Measurements from ENCODE around the gene EFNA5. TPM values are rescaled to one million over a fixed set of nuclear protein-coding genes. Genes with fewer than 3 reads are reported as not detected.

Gene EFNA5
- total RNA-seq, 4 donors from 2014 or later: 1.2 to 22.7 (median 9.4) TPM

DNA sequence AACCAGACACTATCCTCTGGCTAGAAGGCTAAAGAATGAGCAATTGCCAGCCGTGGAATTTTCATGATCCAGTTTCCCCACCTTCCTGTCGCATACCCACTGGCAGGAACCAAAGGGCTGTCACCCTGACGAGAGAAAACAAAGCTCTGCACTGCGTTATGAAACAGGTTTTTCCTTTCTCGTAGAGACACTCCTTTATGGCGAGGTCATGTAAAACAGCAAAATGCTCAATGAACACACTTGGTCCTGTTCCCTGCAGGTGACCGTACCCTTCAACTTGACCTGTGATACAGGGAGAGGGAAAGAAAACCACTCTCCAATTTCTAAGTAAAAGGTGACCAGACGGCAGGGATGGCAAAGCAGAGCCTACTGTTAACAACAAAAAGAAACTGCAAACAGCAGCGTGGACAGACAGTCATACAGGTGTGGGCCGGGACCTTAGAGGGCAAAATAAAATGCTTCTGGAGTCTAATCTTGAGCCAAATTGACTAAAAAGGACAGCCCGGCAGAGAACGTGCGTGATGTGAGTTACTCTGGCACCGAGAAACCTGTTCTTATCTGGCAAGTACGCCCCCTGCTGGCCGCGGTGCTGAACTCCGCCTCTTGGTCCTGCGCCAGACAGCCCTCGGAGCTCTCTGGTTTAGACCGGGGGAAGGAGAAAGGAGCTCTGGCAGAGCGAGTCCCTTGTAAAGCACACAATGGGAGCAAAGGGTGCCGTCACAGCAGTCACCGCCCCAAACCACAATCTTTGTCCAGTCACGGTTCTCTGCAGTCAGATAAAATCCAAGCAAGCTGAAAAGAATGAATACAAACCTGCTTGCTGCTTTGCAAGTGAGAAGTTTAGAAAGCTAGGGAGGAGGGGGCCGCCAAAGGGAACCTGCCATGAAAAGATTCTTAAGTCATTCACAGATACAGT lies 98.9 kb downstream of the EFNA5 start:
- TF ChIP-seq CTCF (IDR thresholded peaks at IDR 0.05): peak; percentile 74 to 89 (median 80)
- TF ChIP-seq POLR2A (IDR thresholded peaks at IDR 0.05): no peak

DNA sequence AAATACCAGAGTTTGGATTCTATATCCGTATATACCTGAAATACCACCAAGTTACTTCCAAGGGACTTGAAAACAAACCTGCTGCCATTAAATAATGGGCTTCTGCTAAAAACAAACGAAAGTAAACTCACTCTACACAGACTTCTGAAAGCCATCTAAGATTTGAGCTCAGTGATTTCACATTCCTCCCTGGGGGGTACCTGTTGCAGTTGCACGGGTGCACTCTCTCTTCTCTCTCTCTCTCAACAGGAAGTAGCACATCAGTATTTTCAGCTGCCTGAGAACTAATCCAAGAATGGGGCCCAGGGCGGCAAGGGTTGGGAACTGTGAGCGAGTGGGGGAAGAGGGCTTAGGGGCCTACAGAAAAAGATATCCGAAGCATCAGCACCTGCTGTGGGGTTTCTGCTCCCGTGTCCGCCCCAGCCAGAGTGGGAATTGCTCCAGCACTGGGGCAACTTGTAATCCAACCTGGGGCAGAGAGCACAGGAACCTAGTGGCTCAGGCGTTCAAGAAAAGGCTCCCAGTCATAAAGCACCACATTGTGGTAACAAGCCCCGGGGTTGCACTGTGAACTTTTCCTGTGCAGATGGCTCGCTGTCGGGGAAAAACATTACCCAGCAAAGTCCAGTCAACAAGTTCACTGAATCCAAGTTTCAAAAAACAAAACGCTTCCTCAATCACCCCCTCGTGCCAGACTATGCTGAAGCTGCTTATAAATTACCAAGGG lies 99.8 kb downstream of the EFNA5 start:
- no peaks in the 10 kb centered on the region for H3K9me3 ChIP-seq
- no peaks in the 10 kb centered on the region for H3K36me3 ChIP-seq
- no peak overlapping the region for H3K27ac ChIP-seq
- intact Hi-C loops (cut with DNase I; ENCODE audit: low total_unique reads): no loop called here
- TF ChIP-seq CTCF (IDR thresholded peaks at IDR 0.05) (no peak), POLR2A (IDR thresholded peaks at IDR 0.05) (no peak)
- H3K27me3 ChIP-seq: no peaks in the 10 kb centered on the region
- peaks cover 0 to 3% of the 10 kb centered on the region in 2 donors for H3K4me1 ChIP-seq
- no peak for DNase-seq
- H3K4me3 ChIP-seq: no peak overlapping the region

More for the DNA sequence above, 98.9 kb downstream of the EFNA5 start:
- Histone ChIP-seq H3K4me1 (peaks cover 0 to 3% of the 10 kb centered on the region in 2 donors), H3K36me3 (no peaks in the 10 kb centered on the region), H3K4me3 (peak overlapping the region; percentile 39 to 40), H3K27ac (peak overlapping the region in 1 of 2 donors; percentile 45), H3K9me3 (no peaks in the 10 kb centered on the region), H3K27me3 (no peaks in the 10 kb centered on the region)
- intact Hi-C loops (cut with DNase I; ENCODE audit: low total_unique reads): no loop called here
- DNase-seq: peak; percentile 88 to 92

DNA sequence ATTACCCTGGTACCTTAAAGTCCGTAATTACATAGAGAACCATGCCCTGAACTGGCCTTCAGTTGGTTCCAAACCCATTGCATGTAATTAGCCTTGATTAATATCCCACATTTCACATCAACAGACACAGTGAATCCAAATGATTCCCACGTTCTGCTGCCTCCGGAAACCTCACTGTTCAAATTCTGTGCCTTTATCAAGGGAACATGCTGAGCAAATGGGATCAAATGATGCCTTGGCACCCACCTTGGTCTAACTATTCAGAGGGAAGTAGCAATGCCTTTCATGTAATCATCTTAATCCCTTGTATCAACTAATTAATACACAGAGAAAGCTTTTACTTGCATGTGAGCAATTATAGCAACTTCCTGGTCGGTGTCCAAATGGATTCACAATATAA lies 100.6 kb downstream of the EFNA5 start:
- Histone ChIP-seq H3K4me1 (peaks cover 0 to 3% of the 10 kb centered on the region in 2 donors), H3K36me3 (no peaks in the 10 kb centered on the region), H3K27me3 (no peaks in the 10 kb centered on the region), H3K4me3 (no peak overlapping the region), H3K9me3 (no peaks in the 10 kb centered on the region), H3K27ac (no peak overlapping the region)
- no peak for DNase-seq
- intact Hi-C loops (cut with DNase I; ENCODE audit: low total_unique reads): no loop called here
- TF ChIP-seq POLR2A (IDR thresholded peaks at IDR 0.05) (no peak), CTCF (IDR thresholded peaks at IDR 0.05) (no peak)

GRCh38 chr5:107567901-107568671 lies 102.7 kb downstream of the EFNA5 start:
- H3K4me1 ChIP-seq: peaks cover 0 to 3% of the 10 kb centered on the region in 2 donors

More at GRCh38 chr5:107567901-107568671, 102.7 kb downstream of the EFNA5 start:
- no peaks in the 10 kb centered on the region for H3K27me3 ChIP-seq
- no peak overlapping the region for H3K4me3 ChIP-seq
- intact Hi-C loops (cut with DNase I; ENCODE audit: low total_unique reads): no loop called here
- TF ChIP-seq CTCF (IDR thresholded peaks at IDR 0.05) (no peak), POLR2A (IDR thresholded peaks at IDR 0.05) (no peak)
- no peak for DNase-seq
- no peak overlapping the region for H3K27ac ChIP-seq
- H3K36me3 ChIP-seq: no peaks in the 10 kb centered on the region
- H3K9me3 ChIP-seq: no peaks in the 10 kb centered on the region

Data from uterus (tissue), 4 donors.